Activated CD8-positive, alpha-beta T cell treated with anti-CD3 and anti-CD28 coated beads for 36 hours (primary cell): Measurements from ENCODE around the gene RPP40. TPM values are rescaled to one million over a fixed set of nuclear protein-coding genes. Genes with fewer than 3 reads are reported as not detected.

Experiments used
- ATAC-seq: fragments of 200-7000 bp; cut with Tn5 transposase; one replicate; pipeline ENCODE4 v1.10.0; 2021; ENCODE audit warnings: mild to moderate bottlenecking, moderate library complexity
- CTCF ChIA-PET: fragments of 350-600 bp; sonication (Branson Sonifier 250); formaldehyde crosslinking; loops from one replicate; lab custom pipeline; 2021; ENCODE audit warnings: antibody characterized with exemption; lab: Charles Lee
- POLR2A ChIA-PET: fragments of 350-600 bp; sonication (Branson Sonifier 250); formaldehyde crosslinking; loops from one replicate; lab custom pipeline; 2021; ENCODE audit warnings: antibody characterized with exemption; lab: Charles Lee
- DNase-seq: peaks from one replicate; pipeline ENCODE4 v3.0.0-alpha.2; 2020
- H3K27ac Mint-ChIP-seq: one replicate; pipeline ENCODE4 v1.8.0; 2021; ENCODE audit warnings: mild to moderate bottlenecking, mixed read lengths
- H3K27me3 Mint-ChIP-seq: one replicate; pipeline ENCODE4 v1.8.0; 2021; ENCODE audit warnings: mixed read lengths
- H3K36me3 Mint-ChIP-seq: one replicate; pipeline ENCODE4 v1.8.0; 2021; ENCODE audit warnings: low read depth, mixed read lengths
- H3K4me1 Mint-ChIP-seq: one replicate; pipeline ENCODE4 v1.8.0; 2021; ENCODE audit warnings: low read depth, mixed read lengths
- H3K4me3 Mint-ChIP-seq: one replicate; pipeline ENCODE4 v1.8.0; 2021; ENCODE audit warnings: mild to moderate bottlenecking, moderate library complexity, mixed read lengths
- H3K9me3 Mint-ChIP-seq: one replicate; pipeline ENCODE4 v1.8.0; 2021; ENCODE audit warnings: mixed read lengths
- CTCF ChIP-seq: fragments of 200-600 bp; IDR thresholded peaks from one replicate; pipeline ENCODE4 v1.8.0; 2022; ENCODE audit warnings: antibody characterized with exemption, mild to moderate bottlenecking
- intact Hi-C: fragments of 100-400 bp; cut with micrococcal nuclease; formaldehyde crosslinking; loops from one replicate; pipeline ENCODE4 v1.10.0; 2022
- total RNA-seq, 2 experiments: library from RNA; stranded (reverse); gene quantifications; one replicate each; pipeline ENCODE4 v1.2.3, GENCODE V29; 2021

RPP40 gene
- total RNA-seq, 2 experiments from 2014 or later, result 9.5 to 11.1 TPM

GRCh38 chr6:4953440-4953839 lies 50.4 kb downstream of the RPP40 start:
- no peak for ATAC-seq
- intact Hi-C loops, result no loop called here
- DNase-seq, result no peak
- Mint-ChIP-seq H3K4me3 (no peak overlapping the region), H3K27me3 (no peaks in the 10 kb centered on the region), H3K4me1 (no peaks in the 10 kb centered on the region), H3K36me3 (peaks cover 14% of the 10 kb centered on the region), H3K27ac (no peak overlapping the region), H3K9me3 (no peaks in the 10 kb centered on the region)
- no peak for TF ChIP-seq CTCF
- CTCF ChIA-PET, result no interaction called here
- POLR2A ChIA-PET, result interaction anchor here (0.9 kb wide), 1 partner anchor 175 kb away, joined by 3 read pairs; no protein-coding TSS in a partner anchor

GRCh38 chr6:4950836-4951533 lies 52.9 kb downstream of the RPP40 start:
- no peak overlapping the region for H3K27ac Mint-ChIP-seq
- intact Hi-C loops, result no loop called here
- ChIA-PET CTCF (no interaction called here), POLR2A (no interaction called here)
- H3K36me3 Mint-ChIP-seq, result peaks cover 14% of the 10 kb centered on the region
- H3K4me1 Mint-ChIP-seq, result no peaks in the 10 kb centered on the region
- no peak overlapping the region for H3K4me3 Mint-ChIP-seq
- no peak for TF ChIP-seq CTCF
- no peak for DNase-seq
- no peaks in the 10 kb centered on the region for H3K9me3 Mint-ChIP-seq
- no peaks in the 10 kb centered on the region for H3K27me3 Mint-ChIP-seq
- ATAC-seq, result no peak

GRCh38 chr6:4950076-4950475 lies 53.8 kb downstream of the RPP40 start:
- no peak for DNase-seq
- Mint-ChIP-seq H3K9me3 (no peaks in the 10 kb centered on the region), H3K27ac (no peak overlapping the region), H3K36me3 (peaks cover 16% of the 10 kb centered on the region), H3K27me3 (no peaks in the 10 kb centered on the region), H3K4me1 (no peaks in the 10 kb centered on the region), H3K4me3 (no peak overlapping the region)
- no peak for TF ChIP-seq CTCF
- ChIA-PET POLR2A (interaction anchor here (0.7 kb wide), 1 partner anchor 213 kb away, joined by 3 read pairs; no protein-coding TSS in a partner anchor), CTCF (no interaction called here)
- intact Hi-C loops, result no loop called here
- no peak for ATAC-seq

GRCh38 chr6:4948781-4949450 lies 54.9 kb downstream of the RPP40 start:
- DNase-seq (no peak), ATAC-seq (no peak)
- H3K27me3 Mint-ChIP-seq, result no peaks in the 10 kb centered on the region
- H3K27ac Mint-ChIP-seq, result no peak overlapping the region
- H3K4me1 Mint-ChIP-seq, result no peaks in the 10 kb centered on the region
- no peak overlapping the region for H3K4me3 Mint-ChIP-seq
- ChIA-PET POLR2A (no interaction called here), CTCF (no interaction called here)
- no peaks in the 10 kb centered on the region for H3K9me3 Mint-ChIP-seq
- TF ChIP-seq CTCF, result no peak
- intact Hi-C loops, result no loop called here
- H3K36me3 Mint-ChIP-seq, result peaks cover 22% of the 10 kb centered on the region

- no peak for TF ChIP-seq CTCF
- no peaks in the 10 kb centered on the region for H3K27me3 Mint-ChIP-seq
- intact Hi-C loops, result no loop called here
- H3K4me1 Mint-ChIP-seq, result peaks cover 3% of the 10 kb centered on the region
- POLR2A ChIA-PET, result interaction anchor here (1.2 kb wide), 1 partner anchor 13 kb away, joined by 4 read pairs; no protein-coding TSS in a partner anchor
- H3K4me3 Mint-ChIP-seq, result no peak overlapping the region
- no peaks in the 10 kb centered on the region for H3K9me3 Mint-ChIP-seq
- ATAC-seq (no peak), DNase-seq (no peak)
- no peak overlapping the region for H3K27ac Mint-ChIP-seq
- peaks cover 19% of the 10 kb centered on the region for H3K36me3 Mint-ChIP-seq
- CTCF ChIA-PET, result no interaction called here
These were observed 56.1 kb downstream of the RPP40 start for GRCh38 chr6:4947716-4948115.
